ENCODE measurements around the gene ERN1. TPM values are rescaled to one million over a fixed set of nuclear protein-coding genes. Genes with fewer than 3 reads are reported as not detected.
"Not testable (repeated sequence)": the region's sequence is repeated elsewhere in the genome, so short reads cannot be mapped to it uniquely, and the experiment has no call there.

ERN1 gene
- total and polyA plus RNA-seq, 2 donors (not counting 1 experiment from before 2014, with no cell fraction given) = 3.3 to 11.7 TPM

GRCh38 chr17:64008346-64008745 lies 121.6 kb downstream of the ERN1 start:
- Histone ChIP-seq H3K4me3 (replicated peaks in 1 of 4; ENCODE audit: control extremely low read depth in 1 of 4, insufficient read depth in 1 of 4, low read depth in 3 of 4, low read length in 4 of 4) (no peak overlapping the region), H3K9me3 (ENCODE audit: control insufficient read depth, insufficient read depth, low read depth, low read length) (no peaks in the 10 kb centered on the region), H3K27me3 (ENCODE audit: control insufficient read depth, insufficient read depth, low read length) (no peaks in the 10 kb centered on the region), H3K4me2 (ENCODE audit: extremely low read depth, insufficient read depth, low read length) (no peak overlapping the region), H3K27ac (ENCODE audit: insufficient read depth, low read length) (no peak overlapping the region), H3K79me2 (ENCODE audit: control insufficient read depth, insufficient read depth, low read length) (no peaks in the 10 kb centered on the region), H3K4me1 (ENCODE audit: control insufficient read depth, extremely low read depth, insufficient read depth, low read length) (peaks cover 2% of the 10 kb centered on the region), H4K20me1 (ENCODE audit: control insufficient read depth, extremely low read depth, insufficient read depth, low read length) (no peaks in the 10 kb centered on the region), H3K36me3 (ENCODE audit: control insufficient read depth, insufficient read depth, low read length) (no peaks in the 10 kb centered on the region), H3K9ac (ENCODE audit: insufficient read depth, low read length) (no peak overlapping the region), H2AFZ (ENCODE audit: low read length) (no peak overlapping the region)
- TF ChIP-seq EZH2 (IDR thresholded peaks at IDR 0.05; ENCODE audit: low read length, missing control alignments) = no peak
- TF ChIP-seq CTCF (conservative IDR thresholded peaks at IDR 0.05 in 1 of 2, IDR thresholded peaks at IDR 0.05 in 1 of 2; ENCODE audit: low read depth in 1 of 2, low read length in 2 of 2) = no peak
- no peak for DNase-seq (ENCODE audit: low read depth in 2 of 2)

GRCh38 chr17:64007838-64008282 lies 122.1 kb downstream of the ERN1 start:
- H3K9me3 ChIP-seq (ENCODE audit: control insufficient read depth, insufficient read depth, low read depth, low read length) = no peaks in the 10 kb centered on the region
- H3K27ac ChIP-seq (ENCODE audit: insufficient read depth, low read length) = no peak overlapping the region
- H3K27me3 ChIP-seq (ENCODE audit: control insufficient read depth, insufficient read depth, low read length) = no peaks in the 10 kb centered on the region
- no peak overlapping the region for H3K4me3 ChIP-seq (replicated peaks in 1 of 4; ENCODE audit: control extremely low read depth in 1 of 4, insufficient read depth in 1 of 4, low read depth in 3 of 4, low read length in 4 of 4)
- TF ChIP-seq EZH2 (IDR thresholded peaks at IDR 0.05; ENCODE audit: low read length, missing control alignments) (no peak), CTCF (conservative IDR thresholded peaks at IDR 0.05 in 1 of 2, IDR thresholded peaks at IDR 0.05 in 1 of 2; ENCODE audit: low read depth in 1 of 2, low read length in 2 of 2) (no peak)
- peaks cover 2% of the 10 kb centered on the region for H3K4me1 ChIP-seq (ENCODE audit: control insufficient read depth, extremely low read depth, insufficient read depth, low read length)
- no peaks in the 10 kb centered on the region for H3K36me3 ChIP-seq (ENCODE audit: control insufficient read depth, insufficient read depth, low read length)
- H4K20me1 ChIP-seq (ENCODE audit: control insufficient read depth, extremely low read depth, insufficient read depth, low read length) = no peaks in the 10 kb centered on the region
- no peak for DNase-seq (ENCODE audit: low read depth in 2 of 2)
- no peaks in the 10 kb centered on the region for H3K79me2 ChIP-seq (ENCODE audit: control insufficient read depth, insufficient read depth, low read length)
- H2AFZ ChIP-seq (ENCODE audit: low read length) = no peak overlapping the region
- H3K4me2 ChIP-seq (ENCODE audit: extremely low read depth, insufficient read depth, low read length) = no peak overlapping the region
- H3K9ac ChIP-seq (ENCODE audit: insufficient read depth, low read length) = no peak overlapping the region

- not testable (repeated sequence) for H3K4me3 ChIP-seq (replicated peaks in 1 of 4; ENCODE audit: control extremely low read depth in 1 of 4, insufficient read depth in 1 of 4, low read depth in 3 of 4, low read length in 4 of 4); H3K9me3 ChIP-seq (ENCODE audit: control insufficient read depth, insufficient read depth, low read depth, low read length); DNase-seq (ENCODE audit: low read depth in 2 of 2); H3K79me2 ChIP-seq (ENCODE audit: control insufficient read depth, insufficient read depth, low read length); H3K27me3 ChIP-seq (ENCODE audit: control insufficient read depth, insufficient read depth, low read length); H3K4me1 ChIP-seq (ENCODE audit: control insufficient read depth, extremely low read depth, insufficient read depth, low read length); H3K36me3 ChIP-seq (ENCODE audit: control insufficient read depth, insufficient read depth, low read length); H3K27ac ChIP-seq (ENCODE audit: insufficient read depth, low read length); H3K9ac ChIP-seq (ENCODE audit: insufficient read depth, low read length); H4K20me1 ChIP-seq (ENCODE audit: control insufficient read depth, extremely low read depth, insufficient read depth, low read length); H3K4me2 ChIP-seq (ENCODE audit: extremely low read depth, insufficient read depth, low read length); H2AFZ ChIP-seq (ENCODE audit: low read length)
These were observed 122.7 kb downstream of the ERN1 start for GRCh38 chr17:64007089-64007837.
